GM19395 (cell line): ENCODE measurements around the gene LRPPRC.

Experiments used
- ATAC-seq: cut with Tn5 transposase; IDR thresholded peaks from one replicate; pipeline ENCODE4 v1.9.1; 2021; ENCODE audit warnings: mild to moderate bottlenecking, moderate library complexity; ENCODE audit not compliant: unreplicated experiment

The LRPPRC gene

DNA sequence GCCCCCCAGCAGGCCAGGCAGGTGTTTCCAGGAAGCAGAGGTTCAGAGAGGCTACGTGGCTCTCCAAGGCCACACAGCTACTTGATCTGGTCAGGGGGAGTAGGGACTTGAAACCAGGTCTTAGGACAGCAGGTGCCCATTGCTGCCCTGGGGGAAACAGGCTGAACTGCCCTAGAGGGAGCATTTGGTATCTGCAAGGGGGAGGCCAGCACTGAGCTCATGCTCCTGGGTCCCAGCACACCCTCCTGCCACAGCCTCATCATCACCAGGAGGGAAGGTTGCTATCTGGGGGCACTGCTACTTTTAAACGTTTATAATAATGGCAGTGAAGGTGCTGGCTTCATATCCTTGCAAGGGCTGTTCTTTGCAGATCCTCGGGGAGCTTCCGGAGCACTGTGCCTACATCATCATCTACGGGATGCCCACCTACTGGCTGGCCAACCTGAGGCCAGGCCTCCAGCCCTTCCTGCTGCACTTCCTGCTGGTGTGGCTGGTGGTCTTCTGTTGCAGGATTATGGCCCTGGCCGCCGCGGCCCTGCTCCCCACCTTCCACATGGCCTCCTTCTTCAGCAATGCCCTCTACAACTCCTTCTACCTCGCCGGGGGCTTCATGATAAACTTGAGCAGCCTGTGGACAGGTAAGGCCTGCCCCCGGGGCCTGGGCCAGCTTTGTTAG, 120.9 kb downstream of the LRPPRC start:
- ATAC-seq = no peak

GRCh38 chr2:43872151-43872550, 123.6 kb downstream of the LRPPRC start:
- ATAC-seq = no peak

GRCh38 chr2:43855292-43855691, 140.5 kb downstream of the LRPPRC start:
- ATAC-seq = no peak

DNA sequence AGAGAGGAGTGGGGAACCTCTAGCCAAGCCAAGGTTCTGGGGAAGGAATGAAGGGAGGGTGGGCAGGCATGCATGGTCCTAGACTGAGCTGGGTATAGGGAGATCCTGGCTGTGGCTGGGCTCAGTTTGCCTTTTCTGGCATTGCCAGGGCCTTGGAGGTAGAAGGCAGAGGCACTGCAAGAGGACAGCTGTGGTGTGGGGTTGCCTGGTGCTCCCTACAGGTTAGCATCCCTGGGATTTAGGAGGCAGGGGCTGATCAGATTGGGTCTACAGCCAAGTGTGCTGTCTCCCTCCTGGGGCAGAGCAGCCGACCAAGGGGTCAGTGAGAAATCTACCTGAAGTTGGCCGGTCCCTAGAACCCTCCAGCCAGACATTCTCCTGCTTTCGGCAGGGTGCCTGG, 141.1 kb downstream of the LRPPRC start:
- no peak for ATAC-seq

GRCh38 chr2:43853141-43854081, 142.4 kb downstream of the LRPPRC start:
- no peak for ATAC-seq

DNA sequence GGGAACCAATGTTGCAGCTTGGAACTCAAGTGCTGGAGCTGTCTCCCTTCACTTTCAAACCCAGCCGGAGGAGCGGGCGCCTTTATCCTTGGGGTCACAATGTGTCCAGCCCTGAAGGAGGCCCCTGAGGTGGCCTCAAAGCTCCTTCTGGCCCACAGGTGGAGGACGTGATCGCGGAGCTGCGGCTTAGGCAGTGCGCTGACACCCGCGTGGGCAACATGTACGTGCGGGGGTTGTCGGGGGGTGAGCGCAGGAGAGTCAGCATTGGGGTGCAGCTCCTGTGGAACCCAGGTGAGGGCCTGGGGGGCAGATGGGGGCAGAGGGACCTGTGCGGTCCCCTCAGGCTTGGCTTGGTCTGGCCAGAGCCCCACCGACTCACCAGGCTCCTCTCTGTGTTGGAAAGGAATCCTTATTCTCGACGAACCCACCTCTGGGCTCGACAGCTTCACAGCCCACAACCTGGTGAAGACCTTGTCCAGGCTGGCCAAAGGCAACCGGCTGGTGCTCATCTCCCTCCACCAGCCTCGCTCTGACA, 143.5 kb downstream of the LRPPRC start:
- no peak for ATAC-seq

- no peak for ATAC-seq
Observed at GRCh38 chr2:43851011-43851980, 144.5 kb downstream of the LRPPRC start.

GRCh38 chr2:43848214-43848613, 147.6 kb downstream of the LRPPRC start:
- no peak for ATAC-seq

- ATAC-seq = no peak
Observed at GRCh38 chr2:43846140-43846793, 149.5 kb downstream of the LRPPRC start.

- ATAC-seq = no peak
Observed at GRCh38 chr2:43845181-43845580, 150.6 kb downstream of the LRPPRC start.

DNA sequence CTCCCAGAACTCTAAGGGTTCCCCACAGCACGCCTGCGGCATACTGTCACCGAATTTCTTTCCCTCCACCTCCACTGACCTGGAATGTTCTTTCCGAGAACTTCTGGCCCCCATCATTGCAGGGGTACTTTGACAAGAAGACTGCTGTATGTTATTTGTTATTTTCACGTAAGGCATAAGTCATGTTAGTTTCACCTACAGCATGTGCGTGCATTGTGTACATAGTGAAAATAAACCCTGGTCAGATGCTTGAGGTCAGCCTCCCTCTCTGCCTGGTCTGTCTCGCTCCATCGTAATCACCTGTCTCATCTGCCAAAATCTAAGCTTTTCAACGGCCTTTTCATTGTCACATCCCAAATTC, 152.9 kb downstream of the LRPPRC start:
- ATAC-seq = no peak

GRCh38 chr2:43841949-43842865, 153.6 kb downstream of the LRPPRC start:
- no peak for ATAC-seq

GRCh38 chr2:43840965-43841364, 154.8 kb downstream of the LRPPRC start:
- ATAC-seq = no peak

- ATAC-seq = no peak
Observed at GRCh38 chr2:43839776-43840564, 155.8 kb downstream of the LRPPRC start.

DNA sequence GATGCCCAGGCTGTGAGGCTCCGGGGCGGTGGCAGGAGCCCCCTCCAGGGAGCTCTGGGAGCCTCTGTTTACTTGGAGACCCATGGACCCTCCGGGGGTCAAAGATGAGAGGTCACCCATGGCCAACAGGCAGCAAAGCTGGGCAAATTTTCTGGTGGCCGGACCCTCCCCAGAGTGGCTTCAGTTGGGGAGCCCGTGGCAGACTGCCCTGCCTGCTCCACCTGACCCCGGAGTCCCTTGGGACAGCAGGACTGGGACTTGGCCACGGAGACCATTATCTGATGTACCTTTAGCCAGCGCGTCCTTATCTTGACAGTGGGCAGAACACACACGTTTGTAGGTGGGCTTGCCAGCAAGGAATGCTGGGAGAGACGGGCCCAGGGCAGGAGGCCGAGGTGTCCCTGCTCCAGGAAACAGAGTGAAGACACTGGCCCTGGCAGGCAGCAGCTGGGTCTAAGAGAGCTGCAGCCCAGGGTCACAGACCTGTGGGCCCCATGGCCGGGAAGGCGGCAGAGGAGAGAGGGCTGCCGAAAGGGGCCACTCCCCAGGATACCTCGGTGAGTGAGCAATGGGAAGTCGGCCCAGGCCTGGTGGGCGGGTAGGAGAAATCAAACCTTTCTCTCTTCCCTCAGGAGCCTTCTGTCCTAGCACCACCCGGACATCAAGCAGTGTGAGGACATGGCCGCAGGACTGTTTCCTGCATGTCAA, 157.1 kb downstream of the LRPPRC start, which contains the start of the genes ABCG5 and ABCG8:
Gene ABCG5, minus strand, starts transcription at position 280 of the 708 bp plus-strand sequence. Its CDS starts 160 bp downstream, at position 120.
Gene ABCG8, plus strand, starts transcription at position 412 of the 708 bp plus-strand sequence. Its CDS starts 83 bp downstream, at position 495.
- no peak for ATAC-seq

GRCh38 chr2:43837831-43838559, 157.8 kb downstream of the LRPPRC start:
- no peak for ATAC-seq

DNA sequence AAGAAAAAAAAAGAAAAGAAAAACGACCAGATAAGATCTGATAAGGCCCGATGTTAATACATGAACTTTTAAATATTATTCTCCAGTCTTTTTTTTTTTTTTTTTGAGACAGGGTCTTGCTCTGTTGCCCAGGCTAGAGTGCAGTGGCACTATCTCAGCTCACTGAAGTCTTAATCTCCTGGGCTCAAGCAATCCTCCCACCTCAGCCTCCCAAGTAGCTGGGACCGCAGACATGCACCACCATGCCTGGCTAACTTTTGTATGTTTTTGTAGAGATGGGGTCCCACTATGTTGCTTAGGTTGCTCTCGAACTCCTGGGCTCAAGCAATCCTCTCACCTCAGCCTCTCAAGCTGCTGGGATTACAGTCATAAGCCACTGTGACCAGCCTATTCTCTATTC, 158.8 kb downstream of the LRPPRC start:
- ATAC-seq = no peak
